Left renal pelvis (tissue), 4 donors: ENCODE results near the gene MAX. TPM values are rescaled to one million over a fixed set of nuclear protein-coding genes. Genes with fewer than 3 reads are reported as not detected.

Experiments used
- DNase-seq, 4 donors: peaks; one replicate each; pipeline ENCODE4 v3.0.0-alpha.2; 2013; ENCODE audit warnings: low read depth in 4 of 4, low spot score in 3 of 4
- polyA plus RNA-seq, 4 donors: library from polyadenylated mRNA; unstranded; fragments of 120-200 nt; gene quantifications; one replicate each; pipeline ENCODE4 v1.2.1, GENCODE V29; 2013; ENCODE audit not compliant: insufficient read length in 4 of 4

The MAX gene, protein sequence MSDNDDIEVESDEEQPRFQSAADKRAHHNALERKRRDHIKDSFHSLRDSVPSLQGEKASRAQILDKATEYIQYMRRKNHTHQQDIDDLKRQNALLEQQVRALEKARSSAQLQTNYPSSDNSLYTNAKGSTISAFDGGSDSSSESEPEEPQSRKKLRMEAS
- polyA plus RNA-seq = 10 to 100 TPM; 50.3 to 67.4 (median 61.4) TPM

DNA sequence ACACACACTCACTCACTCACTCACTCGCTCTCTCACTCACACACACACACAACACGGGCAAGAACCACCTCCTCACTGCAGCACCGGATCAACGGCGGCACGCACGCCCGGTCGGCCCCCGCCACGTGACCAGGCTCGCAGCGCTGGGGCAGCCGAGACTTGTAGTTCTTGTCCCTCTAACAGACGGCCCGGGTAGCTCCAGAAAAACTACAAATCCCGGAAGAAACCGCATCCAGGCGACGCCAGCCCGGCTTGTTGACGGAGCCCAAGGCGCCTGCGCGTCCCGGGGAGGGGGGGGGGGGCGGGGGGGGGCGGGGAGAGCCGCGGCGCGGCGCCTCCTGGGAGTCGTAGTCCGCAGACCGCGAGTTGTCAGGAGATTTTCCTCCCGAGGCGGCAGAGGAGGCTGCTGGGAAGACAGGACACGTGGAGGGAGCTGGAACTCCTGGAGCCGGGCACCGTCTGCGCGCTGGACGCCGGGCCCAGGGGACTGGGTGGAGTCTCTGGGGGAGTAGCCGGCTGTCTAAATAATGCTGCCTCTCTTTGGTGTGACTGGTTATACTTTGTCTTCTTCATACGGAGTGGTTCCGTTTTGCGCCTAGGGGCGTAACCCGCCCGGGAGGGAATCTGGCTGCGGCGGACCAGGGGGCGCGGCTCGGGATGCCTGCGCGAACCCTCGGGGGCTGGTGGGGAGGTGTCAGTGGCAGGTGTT is at the start of gene MAX:
MAX (minus strand) TSS at position 77 of the 709 bp plus-strand sequence. CDS start 178 bp downstream, outside the sequence.
- peak; percentile 86 to 94 (median 92) for DNase-seq

DNA sequence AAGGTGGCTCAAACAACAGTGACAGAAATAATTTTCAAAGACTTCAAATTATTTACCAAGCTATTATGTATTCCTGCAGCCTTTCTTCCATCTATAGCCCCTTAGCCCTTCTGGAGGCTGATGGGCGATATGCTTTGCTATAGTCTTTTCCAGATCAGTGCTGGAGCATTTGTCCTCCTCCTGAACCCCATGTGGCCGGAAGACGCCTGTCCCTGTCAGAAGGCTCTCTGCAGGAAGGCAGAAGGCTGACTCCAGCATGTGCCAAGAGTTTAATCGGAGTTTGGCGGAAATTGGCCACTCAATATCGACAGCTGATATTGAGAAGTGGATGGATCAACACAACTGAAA is 49.3 kb upstream of the MAX start:
- no peak for DNase-seq

DNA sequence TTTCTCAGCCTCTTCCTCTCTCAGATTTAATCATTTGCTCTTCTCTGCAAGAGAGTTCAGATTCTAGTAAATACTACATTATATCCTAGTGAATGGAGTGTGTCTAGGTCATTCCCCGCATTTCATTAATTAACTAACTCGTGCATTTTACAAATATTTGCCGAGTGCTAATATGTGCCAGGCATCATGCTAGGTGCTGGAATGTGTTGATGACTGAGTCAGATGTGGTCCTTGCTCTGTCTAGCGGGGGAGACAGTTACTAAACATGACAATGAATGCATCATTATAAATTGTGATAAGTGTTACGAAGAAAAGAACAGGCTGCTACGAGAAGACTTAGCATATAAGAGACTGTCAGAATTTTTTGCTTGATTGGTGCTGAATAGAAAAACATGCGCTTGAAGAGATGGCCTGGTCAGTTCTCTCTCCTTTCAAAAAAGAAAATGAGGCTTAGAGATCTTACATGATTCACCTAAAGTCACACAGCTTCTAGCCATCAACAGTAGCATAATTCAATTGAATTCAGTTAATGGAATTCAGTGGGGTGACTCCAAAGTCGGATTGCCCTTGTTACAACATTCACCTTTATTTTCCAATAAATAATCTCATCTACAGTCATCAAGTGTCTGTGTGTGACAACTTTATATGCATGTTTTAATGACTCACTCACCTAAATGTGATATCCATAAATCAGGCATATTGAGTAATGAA is 48.7 kb upstream of the MAX start:
- no peak for DNase-seq

DNA sequence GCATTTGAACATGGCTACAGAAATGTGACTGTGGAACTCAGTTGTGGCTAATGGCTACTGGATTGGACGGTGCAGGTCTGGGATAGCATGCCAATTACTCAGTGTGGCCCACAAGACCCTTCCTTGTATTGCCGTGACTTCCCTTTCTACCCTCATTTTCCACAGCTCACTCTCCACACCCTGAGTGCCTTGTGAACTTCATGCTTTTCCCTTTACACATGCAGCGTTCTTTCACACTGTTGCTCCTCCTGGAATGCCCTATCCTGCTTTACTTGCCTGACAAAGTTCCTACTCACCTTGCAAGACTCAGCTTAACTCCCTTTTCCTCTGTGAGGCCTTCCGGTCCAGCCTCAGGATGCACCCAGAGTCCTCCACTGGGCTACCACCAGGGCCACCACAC is 46.8 kb upstream of the MAX start:
- no peak for DNase-seq

DNA sequence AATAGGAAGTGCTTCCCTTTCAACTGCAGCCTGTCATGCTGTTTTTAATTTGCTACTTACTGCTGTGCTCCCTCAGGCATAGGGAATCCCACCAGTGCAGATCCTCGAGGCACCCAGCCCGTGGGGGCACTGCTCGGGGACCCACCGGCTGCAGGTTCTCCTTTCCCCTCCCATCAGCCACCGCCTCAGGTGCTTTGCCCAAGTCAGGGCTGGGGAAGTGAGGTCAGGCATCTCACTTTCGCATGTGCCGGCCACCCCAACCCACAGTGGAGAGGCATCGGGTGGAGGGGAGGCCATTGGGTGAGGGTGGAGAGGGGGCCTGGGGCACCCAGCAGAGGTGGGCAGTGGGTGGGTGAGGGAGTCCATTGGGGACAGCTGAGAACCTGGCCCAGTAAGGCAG is 41.9 kb upstream of the MAX start:
- DNase-seq = no peak

DNA sequence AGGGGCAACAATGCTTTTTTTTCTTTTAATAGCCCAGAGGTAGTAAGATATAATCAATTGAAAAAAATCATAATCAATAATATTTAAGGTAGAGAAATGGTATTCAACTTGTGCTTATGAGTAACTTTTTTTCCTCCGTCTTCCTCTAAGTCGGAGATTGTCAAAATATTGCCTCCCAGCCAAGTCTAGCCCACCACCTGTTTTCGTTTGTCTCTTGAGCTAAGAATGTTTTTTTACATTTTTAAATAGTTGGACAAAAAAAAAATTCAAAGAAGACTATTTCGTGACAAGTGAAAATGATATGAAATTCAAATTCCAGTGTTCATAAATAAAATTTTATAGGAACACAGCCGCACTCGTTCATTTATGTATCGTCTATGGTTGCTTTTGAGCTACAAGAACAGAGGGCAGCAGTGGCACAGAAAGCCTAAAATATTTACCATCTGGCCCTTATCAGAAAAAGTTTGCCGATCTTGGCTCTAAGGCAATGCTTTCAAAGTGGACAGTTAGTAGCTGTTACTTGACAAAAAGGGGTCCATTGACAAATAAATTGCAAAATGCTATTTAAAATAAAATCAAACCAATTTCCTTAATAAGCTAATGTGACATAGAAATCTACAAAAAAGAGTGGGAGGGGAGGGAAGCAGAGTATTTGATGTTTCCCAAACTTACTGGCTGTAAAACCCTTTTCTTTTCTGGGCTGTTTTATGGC is 40.8 kb upstream of the MAX start:
- no peak for DNase-seq

DNA sequence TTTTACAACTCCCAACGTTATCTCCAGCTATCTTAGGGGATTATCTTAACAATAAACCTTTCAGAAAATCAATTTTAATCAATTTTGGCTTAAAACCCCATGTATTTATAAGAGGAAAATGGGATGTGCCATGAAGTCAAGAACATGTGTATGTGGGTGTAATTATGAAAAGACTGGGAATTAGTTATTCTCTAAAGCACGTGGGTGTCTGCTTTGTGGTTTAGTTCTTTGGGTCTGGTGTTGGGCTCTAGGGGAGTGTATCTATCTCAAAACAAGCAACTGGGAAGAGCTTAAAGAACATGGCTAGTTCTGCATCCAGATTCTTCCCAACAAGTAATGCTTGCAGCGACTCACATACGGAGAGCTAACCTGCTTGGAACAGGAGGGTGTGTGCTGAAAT is 40.1 kb upstream of the MAX start:
- no peak for DNase-seq

DNA sequence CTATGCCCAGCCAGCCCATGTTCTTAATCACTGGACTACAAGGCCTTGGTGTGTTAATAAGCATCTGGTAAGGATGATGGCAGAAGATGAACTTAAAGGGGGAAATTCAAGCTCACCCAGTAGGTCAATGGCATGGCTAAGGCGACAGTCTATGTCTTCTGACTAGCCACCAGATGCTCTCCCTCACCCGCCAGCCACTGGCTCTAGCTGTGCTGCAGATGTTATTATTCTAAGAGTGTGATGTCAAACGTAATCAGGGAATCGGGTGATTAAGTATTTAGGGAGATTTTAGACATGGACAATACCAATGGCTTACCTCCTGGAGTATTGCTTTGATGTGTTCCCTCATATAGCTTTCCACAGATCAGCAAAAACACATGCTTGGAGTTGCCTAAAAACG is 39.2 kb upstream of the MAX start:
- no peak for DNase-seq

DNA sequence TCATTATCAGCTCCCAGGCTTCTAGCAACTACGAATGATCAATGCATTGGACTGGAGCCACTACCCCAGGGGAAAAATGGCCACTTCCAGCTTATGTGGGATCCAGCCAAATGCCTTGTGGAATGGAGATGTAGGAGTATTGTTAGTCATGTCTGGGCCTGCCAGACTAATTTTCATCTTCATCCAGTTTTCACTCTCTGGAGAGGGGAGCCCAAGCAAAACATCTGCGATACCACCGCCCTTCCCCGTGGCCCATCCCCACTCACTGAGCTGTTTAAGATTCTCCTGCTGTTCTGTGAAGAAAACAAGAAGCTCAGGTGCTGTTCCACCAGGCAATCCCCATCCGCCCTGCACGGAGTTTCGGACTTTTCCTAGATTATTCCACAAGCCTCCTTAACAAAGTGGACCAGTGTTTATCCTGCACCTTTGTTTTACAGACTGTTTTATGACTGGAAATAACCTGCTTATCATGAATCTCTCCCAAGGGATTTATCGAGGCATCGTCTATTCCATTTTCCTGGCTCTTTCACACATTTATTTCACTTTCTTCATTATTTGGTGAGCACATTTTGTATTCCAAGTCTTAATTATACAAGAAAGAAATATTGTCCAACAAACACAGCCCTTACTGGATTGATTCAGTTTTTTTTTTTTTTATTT is 35.5 kb upstream of the MAX start:
- no peak for DNase-seq

DNA sequence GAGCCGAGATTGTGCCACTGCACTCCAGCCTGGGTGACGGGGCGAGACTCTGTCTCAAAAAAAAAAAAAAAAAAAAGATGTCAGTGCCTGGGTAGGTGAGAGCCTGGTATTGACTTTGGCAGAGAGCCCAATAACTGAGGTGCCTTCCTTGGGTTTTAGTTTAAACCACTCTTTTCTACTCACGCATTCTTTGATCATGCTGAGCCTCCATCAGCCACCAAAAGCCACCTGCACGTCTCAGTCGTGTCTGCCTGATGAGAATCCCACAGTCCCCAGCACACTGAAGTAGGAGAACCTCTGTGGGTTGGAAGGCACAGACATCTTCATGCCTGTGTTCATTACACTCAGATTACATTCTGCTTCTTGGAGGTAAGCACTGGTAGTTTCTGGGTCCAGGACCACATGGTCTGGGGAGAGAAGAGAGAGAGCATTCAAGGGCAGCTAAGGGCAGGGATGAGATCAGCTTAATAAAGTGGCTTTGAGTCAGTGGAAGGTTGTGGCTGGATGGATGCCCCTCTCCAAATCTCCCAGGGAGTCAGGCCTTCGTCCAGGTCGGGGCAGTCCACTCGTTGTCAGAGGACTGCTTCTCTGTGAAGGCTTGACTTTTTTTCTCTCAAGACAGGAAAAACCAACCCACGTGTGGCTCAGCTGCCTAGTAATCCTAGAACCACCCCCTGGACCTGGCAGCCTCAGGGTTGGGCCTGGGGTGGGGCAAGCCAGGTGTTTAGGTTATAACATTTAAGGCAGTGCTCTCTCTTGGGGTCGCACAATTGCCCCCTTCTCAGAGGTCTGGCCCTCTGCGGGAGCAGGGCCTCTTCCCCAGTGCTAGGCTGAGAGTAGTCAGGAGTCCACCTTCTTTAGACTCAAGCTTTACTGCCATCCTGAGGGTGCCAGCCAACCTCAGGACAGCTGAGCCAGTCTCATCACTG is 32.6 kb upstream of the MAX start:
- DNase-seq = no peak

DNA sequence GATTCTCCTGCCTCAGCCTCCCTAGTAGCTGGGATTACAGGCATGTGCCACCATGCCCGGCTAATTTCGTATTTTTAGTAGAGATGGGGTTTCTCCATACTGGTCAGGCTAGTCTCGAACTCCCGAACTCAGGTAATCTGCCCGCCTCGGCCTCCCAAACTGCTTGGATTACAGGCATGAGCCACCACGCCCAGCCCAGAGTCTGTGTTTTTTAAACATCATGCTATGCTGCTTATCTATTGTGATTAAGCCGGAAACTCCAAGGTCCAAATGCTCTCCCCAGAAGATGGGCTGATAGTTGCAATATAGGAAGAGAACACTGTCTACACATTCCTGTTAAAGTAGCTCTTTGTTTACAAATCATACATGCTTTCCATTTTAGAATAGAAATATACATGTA is 30.5 kb upstream of the MAX start:
- DNase-seq = no peak

DNA sequence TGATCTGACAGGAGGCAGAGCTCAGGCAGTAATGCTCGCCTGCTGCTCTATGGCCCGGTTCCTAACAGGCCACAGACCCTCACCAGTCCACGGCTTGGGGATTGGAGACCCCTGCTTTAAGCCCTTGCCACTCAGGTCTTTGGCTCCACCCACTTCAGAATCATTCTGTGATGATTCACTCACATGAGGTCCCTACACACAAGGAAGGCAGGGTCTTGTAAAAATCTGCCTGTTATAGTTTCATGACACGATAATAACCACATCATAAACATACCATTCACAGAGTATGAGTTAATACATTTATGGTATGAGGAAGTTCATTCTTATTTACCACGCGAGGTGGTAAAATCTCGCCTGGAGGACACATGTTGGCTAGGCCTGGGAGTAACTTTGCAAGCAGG is 29.0 kb upstream of the MAX start:
- DNase-seq = no peak

DNA sequence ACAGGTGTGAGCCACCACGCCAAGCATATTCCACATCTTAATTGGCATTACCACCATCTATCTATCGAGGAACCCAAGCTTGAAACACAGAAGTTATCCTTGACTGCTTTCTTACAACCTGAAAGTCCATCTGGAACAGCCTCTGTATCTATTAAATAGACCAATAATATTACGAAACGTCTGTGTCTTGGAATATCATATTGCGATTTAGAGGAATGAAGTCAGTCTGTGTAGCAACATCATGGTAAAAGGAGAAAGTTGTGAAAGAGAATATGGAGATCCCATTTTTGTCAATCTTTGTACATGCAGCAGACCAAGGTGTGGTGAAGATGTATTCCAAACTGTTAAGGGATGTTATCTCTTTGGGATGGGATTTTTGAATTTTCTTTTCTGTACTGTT is 25.8 kb upstream of the MAX start:
- DNase-seq = no peak

DNA sequence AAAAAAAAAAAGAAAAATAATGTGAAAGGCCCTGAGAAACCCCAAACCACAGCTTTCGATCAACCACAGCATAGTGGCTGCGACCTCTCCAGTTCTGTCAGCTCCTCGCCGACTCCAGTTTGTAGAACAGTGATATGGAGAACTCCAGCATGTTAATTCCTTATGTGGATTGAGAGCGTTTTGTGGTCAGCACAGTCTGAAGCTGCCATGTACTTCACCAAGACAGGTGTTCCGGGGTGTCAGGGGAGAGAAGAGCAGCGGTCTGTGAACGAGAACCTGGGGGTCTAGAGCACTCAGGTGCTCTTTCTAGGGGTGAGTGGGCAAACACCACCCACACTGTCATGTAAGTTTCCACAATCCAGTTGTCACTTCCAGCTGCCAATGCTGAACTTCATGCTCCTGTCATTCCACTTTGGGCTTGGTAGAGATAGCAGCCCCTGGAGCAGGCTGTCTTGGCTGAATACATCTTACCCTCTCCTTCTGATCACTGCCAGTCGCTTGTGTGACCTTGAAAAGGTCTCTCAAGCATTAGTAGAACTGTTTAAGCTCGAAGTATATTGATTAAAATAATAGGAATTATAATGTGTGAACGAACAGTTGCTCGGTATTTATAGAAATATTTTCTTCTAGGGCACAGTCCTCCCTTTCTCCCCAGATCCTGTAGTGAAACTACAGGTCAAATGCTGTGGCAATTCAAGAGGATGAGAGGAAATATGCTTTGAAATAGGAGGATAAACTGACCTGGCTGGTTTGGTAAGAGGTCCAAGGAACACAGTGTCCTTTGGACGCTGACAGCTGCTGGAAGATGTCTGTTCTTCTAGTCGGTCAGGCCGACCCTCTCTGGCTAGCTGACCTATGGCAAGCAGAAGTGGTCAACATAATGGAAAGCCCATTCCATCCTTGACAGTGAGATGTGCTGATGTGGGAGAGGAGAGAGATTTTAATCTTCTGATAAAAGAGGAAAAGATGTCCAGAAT is 15.7 kb upstream of the MAX start:
- no peak for DNase-seq

DNA sequence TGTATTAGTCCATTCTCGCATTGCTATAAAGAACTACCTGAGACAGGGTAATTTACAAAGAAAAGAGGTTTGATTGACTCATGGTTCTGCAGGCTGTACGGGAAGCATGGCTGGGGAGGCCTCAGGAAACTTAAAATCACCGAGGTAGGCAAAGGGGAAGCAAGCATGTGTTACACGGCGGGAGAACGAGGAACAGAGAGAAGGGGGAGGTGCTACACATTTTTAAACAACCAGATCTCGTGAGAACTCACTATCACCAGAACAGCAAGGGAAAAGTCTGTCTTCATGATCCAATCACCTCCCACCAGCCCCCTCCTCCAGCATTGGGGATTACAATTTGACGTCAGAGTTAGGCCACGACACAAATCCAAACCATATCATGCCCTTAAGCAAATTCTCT is 13.3 kb upstream of the MAX start:
- no peak for DNase-seq

DNA sequence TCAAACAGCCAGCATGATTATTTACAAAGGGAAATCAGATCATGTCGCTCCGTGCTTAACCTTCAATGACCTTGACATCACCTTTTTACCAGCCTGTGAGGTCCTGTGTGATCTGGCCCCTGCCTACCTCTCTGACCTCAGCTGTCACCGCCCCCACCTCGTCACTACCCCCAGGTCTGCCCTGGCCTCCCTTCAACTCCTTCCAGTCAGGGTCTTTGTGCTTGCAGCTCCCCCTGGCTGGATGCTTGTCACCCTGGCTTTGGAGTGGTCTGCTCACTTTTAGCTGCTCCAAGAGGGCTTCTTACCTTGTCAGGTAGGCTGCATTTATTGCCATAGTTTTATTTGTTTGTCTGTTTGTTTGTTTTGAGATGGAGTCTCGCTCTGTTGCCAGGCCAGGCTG is 8.2 kb upstream of the MAX start:
- DNase-seq = no peak

DNA sequence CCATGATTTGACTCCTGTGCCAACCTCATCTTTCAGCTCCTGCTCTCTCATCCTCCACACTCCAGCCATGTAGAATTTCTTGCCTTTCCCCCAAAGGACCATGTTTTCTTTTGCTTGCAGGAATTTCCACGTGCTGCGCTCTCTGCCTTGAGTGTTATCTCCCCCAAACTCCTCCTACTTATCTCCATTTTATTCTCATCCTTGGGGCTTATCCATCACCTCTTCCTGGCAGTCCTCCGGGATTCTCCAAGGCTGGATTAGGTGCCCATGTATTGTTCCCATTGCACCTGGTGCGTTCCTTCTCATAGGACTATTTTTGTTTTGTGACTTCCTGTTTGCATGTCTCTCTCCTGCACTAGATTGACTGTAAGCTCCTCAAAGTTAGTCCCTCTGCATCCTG is 7.0 kb upstream of the MAX start:
- no peak for DNase-seq

DNA sequence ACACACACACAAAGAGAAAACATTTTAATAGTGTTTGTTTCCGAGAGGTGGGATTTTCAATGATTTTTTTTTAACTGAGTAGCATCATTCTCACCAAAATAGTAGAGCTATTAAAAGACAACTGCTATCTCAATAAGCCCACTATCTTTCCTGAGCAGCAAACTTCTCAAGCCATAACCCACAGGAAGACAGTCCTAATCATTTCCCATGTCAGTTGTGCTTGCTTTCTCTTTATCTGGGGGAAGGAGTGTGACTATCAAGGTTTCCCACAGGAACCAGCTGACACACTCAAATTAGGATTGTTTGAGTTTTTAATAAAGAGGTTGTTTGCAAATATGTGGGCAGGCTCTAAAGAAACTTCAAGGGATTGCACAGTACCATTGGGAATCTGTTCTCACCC is 4.9 kb upstream of the MAX start:
- DNase-seq = no peak

DNA sequence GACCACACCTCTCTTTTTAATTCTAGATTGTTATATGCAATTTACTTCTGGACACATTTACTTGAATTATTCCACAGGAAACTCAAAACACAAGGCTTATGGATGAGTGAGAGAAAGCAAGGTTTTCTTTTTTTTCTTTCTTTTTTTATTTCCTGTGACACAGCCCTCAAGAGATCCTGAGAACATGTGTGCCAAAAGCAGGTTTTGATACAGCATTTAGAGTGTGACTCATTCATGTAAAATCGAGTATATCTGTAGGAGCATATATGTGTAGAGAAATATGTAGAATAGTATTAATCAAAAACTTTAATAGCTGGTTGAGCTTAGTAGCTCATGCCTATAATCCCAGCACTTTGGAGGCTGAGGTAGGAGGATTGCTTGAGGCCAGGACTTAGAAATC is 4.4 kb upstream of the MAX start:
- DNase-seq = no peak
